Neural cell (in vitro differentiated cells): ENCODE results near the gene ELOVL1.

Experiments used
- CTCF ChIP-seq: fragments of 450-650 bp; IDR thresholded peaks from 2 replicates; pipeline ENCODE4 v1.5.1; 2014; ENCODE audit warnings: antibody characterized with exemption, mild to moderate bottlenecking, moderate library complexity; ENCODE audit not compliant: poor library complexity, severe bottlenecking
- EP300 ChIP-seq: fragments of 450-650 bp; conservative IDR thresholded peaks from 2 replicates; pipeline ENCODE4 v1.6.1; 2014; ENCODE audit warnings: antibody characterized with exemption, mild to moderate bottlenecking, moderate library complexity; ENCODE audit not compliant: poor library complexity, severe bottlenecking
- EZH2 ChIP-seq: fragments of 200-600, 300-800 bp; shearing (Covaris generic), sonication (generic); IDR thresholded peaks from 2 replicates; pipeline ENCODE4 v1.6.1; 2014; ENCODE audit warnings: antibody characterized with exemption, low read length, borderline replicate concordance, mild to moderate bottlenecking; ENCODE audit not compliant: insufficient read depth, poor library complexity, severe bottlenecking
- MXI1 ChIP-seq: fragments of 450-650 bp; conservative IDR thresholded peaks from 2 replicates; pipeline ENCODE4 v1.6.1; 2014; ENCODE audit warnings: antibody characterized with exemption, mild to moderate bottlenecking; ENCODE audit not compliant: poor library complexity, severe bottlenecking
- POLR2AphosphoS5 ChIP-seq: IDR thresholded peaks from 2 replicates; pipeline ENCODE4 v1.6.1; 2012
- REST ChIP-seq: IDR thresholded peaks from 2 replicates; pipeline ENCODE4 v1.6.1; 2012; ENCODE audit warnings: borderline replicate concordance
- SMC3 ChIP-seq: fragments of 450-650 bp; conservative IDR thresholded peaks from 2 replicates; pipeline ENCODE4 v1.6.1; 2014; ENCODE audit warnings: antibody characterized with exemption, mild to moderate bottlenecking, moderate library complexity; ENCODE audit not compliant: poor library complexity

GRCh38 chr1:43366601-43367025, 1.2 kb downstream of the ELOVL1 start:
- TF ChIP-seq POLR2AphosphoS5 (no peak), EP300 (no peak), CTCF (no peak), REST (no peak), EZH2 (no peak), MXI1 (no peak), SMC3 (no peak)
